Measurements from ENCODE around the gene RIN3. TPM values are rescaled to one million over a fixed set of nuclear protein-coding genes. Genes with fewer than 3 reads are reported as not detected.

Gene RIN3
- total RNA-seq, 2 donors from 2014 or later: 6.6 to 11.8 TPM

DNA sequence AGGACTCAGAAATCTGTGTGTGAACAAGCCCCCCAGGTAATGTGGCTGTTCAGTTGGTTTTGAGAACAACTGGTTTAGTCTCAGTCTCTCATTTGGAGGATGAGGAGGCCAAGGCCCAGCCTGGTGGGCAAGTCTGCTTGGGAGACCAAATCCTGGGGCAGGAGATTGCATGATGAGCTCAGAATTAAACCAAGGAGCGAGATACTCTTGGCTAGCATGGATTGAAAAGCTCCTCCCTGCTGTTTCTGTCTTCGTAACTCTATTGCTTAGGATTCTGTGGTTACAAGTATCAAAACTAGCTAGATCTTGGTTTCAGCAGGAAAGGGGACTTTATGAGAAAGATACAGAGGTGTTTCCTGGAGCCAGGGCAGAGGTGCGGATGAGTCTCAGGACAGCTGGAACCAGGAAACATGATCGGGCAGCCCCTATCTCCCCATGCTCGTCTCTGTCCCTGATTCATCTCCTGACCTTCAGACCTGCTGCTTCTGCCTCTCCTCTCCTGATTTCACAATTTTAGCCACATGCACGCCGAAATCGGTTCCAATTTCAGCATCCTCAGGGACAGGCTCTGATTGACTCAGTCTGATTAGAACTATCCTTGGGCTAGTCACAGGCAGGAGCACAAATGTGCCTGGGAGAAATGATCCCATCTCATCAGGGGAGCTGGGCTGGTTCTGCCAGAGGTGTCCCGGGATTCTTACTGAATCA lies 40.2 kb upstream of the RIN3 start:
- Histone ChIP-seq H3K4me1 (peaks cover 0 to 13% of the 10 kb centered on the region in 2 donors), H3K9me3 (peaks cover 0 to 7% of the 10 kb centered on the region in 2 donors), H3K27me3 (no peaks in the 10 kb centered on the region), H3K4me3 (no peak overlapping the region), H3K27ac (peak overlapping the region; percentile 11 to 28), H3K36me3 (no peaks in the 10 kb centered on the region)
- DNase-seq (ENCODE audit: low spot score): peak; percentile 79
- TF ChIP-seq, protein P1, sequence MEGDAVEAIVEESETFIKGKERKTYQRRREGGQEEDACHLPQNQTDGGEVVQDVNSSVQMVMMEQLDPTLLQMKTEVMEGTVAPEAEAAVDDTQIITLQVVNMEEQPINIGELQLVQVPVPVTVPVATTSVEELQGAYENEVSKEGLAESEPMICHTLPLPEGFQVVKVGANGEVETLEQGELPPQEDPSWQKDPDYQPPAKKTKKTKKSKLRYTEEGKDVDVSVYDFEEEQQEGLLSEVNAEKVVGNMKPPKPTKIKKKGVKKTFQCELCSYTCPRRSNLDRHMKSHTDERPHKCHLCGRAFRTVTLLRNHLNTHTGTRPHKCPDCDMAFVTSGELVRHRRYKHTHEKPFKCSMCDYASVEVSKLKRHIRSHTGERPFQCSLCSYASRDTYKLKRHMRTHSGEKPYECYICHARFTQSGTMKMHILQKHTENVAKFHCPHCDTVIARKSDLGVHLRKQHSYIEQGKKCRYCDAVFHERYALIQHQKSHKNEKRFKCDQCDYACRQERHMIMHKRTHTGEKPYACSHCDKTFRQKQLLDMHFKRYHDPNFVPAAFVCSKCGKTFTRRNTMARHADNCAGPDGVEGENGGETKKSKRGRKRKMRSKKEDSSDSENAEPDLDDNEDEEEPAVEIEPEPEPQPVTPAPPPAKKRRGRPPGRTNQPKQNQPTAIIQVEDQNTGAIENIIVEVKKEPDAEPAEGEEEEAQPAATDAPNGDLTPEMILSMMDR (IDR thresholded peaks at IDR 0.05): no peak

DNA sequence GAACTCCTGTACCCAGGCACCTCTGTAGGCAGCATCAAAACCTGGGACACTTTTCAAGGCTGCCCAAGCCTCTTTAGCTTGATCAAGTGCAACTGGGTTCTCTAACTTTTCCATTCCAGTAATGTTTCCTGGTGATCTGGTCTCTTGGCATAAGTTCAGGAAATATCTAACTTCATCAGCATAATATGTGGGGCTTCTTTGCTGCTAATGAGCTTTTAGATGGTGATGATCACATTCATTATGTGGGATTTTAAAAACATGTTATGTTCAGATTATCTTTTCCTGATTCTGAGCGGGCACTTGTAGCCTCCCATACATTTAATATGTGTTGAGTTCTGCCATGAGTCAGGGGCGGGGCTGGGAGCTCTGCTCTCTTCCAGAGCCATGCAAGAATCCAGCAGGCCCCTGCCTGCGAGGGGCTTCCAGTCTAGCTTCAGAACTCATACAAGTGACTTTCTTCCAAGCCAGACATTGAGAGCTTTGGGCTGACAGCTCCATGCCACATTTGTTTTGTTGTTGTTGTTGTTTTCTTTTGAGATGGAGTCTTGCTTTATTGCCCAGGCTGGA lies 39.5 kb upstream of the RIN3 start:
- Histone ChIP-seq H3K36me3 (no peaks in the 10 kb centered on the region), H3K4me1 (peaks cover 0 to 13% of the 10 kb centered on the region in 2 donors), H3K4me3 (no peak overlapping the region), H3K9me3 (peaks cover 0 to 7% of the 10 kb centered on the region in 2 donors), H3K27me3 (no peaks in the 10 kb centered on the region), H3K27ac (peak overlapping the region in 1 of 2 donors; percentile 28)
- TF ChIP-seq, protein P1 (IDR thresholded peaks at IDR 0.05): no peak
- DNase-seq (ENCODE audit: low spot score): no peak

DNA sequence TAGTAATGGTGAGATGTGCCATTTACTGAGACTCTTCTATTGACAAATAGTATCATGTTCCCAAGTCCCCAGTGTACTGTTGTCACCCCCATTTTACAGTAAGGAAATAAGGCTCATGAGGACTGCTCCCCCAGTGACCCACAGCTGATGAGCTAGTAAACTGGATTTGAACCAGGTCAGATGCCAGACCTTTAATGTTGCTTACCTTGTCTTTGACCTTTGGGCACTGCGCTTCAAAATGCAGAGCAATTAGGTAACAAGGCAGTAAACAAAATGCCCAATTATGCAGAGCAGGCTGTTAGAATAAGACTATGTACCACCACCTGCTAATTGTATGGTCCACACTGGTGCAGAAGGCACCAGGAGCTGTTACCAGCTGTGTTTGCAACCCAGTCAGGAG lies 38.5 kb upstream of the RIN3 start:
- peak overlapping the region in 1 of 2 donors; percentile 3 for H3K27ac ChIP-seq
- H3K4me1 ChIP-seq: peaks cover 0 to 13% of the 10 kb centered on the region in 2 donors
- peak; percentile 43 for DNase-seq (ENCODE audit: low spot score)

DNA sequence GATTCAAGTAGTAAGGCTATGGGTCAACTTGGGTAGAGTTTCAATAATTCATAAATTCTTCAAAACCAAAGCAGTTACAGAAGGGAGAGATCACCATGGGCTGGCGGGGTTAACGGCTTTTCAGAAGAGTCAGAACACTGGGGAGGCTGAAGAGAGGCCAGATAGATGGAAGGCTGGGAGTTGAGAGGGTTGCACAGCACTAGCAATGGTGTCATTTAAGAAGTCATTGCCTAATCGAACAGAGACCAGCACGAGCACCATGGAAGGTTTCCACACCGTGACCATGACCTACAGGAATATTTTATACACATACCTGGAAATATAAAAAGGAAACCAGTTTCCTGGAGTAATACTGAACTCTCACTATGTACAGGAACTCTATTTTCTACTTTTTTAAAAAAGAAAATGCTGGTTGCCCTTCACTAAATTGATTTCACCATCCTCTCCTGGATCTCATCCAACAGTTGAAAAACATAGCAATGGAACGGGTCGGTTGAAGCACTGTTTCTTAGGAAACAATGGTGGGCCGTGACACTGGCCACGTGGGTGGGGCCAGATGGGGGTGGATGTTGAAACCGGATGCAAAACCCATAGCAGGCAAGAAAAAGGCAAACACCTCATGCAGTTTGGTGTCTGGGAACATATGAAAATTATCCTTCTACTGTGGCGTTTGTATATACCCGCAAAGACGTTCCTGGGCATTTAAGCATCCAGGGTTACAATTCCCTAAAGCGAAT lies 38.0 kb upstream of the RIN3 start:
- TF ChIP-seq, protein P1 (IDR thresholded peaks at IDR 0.05): no peak
- DNase-seq (ENCODE audit: low spot score): peak; percentile 82
- Histone ChIP-seq H3K4me1 (peaks cover 0 to 13% of the 10 kb centered on the region in 2 donors), H3K9me3 (no peaks in the 10 kb centered on the region), H3K4me3 (no peak overlapping the region), H3K27ac (peak overlapping the region; percentile 3 to 7), H3K27me3 (no peaks in the 10 kb centered on the region), H3K36me3 (no peaks in the 10 kb centered on the region)

More for the DNA sequence above, 38.5 kb upstream of the RIN3 start:
- Histone ChIP-seq H3K9me3 (no peaks in the 10 kb centered on the region), H3K36me3 (no peaks in the 10 kb centered on the region), H3K27me3 (no peaks in the 10 kb centered on the region), H3K4me3 (no peak overlapping the region)
- TF ChIP-seq, protein P1 (IDR thresholded peaks at IDR 0.05): no peak

DNA sequence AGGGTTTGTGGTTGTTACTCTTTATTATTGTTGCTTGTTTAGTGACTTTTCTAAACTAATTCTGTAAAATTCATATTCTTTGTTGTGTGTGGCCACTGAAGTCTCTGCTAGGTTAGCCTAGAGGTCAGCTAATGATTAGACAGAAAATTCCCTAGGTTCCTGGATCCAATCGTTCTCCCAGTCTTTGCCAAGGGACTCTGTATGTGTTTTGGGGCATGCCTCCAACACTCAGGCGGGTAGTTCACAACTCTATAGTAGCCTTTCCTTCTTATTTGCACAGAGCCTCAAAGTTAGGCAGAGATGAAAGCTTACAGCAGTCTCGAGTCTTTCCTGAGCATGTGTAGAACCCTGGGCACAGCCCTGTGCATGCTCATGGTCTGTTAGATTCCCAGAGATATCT lies 32.7 kb upstream of the RIN3 start:
- H3K27me3 ChIP-seq: no peaks in the 10 kb centered on the region
- H3K36me3 ChIP-seq: no peaks in the 10 kb centered on the region
- no peak for DNase-seq (ENCODE audit: low spot score)
- H3K27ac ChIP-seq: no peak overlapping the region
- TF ChIP-seq, protein P1 (IDR thresholded peaks at IDR 0.05): no peak
- no peak overlapping the region for H3K4me3 ChIP-seq
- no peaks in the 10 kb centered on the region for H3K9me3 ChIP-seq
- H3K4me1 ChIP-seq: peaks cover 0 to 15% of the 10 kb centered on the region in 2 donors
